Cerebellar cortex (tissue), 1 donor: ENCODE results near the gene BCAS1.

ENCODE experiments used
- DNase-seq: peaks from one replicate; pipeline ENCODE4 v3.0.0-alpha.2; 2015; ENCODE audit warnings: low spot score

The BCAS1 gene

GRCh38 chr20:54070187-54070987, at the start of gene BCAS1:
Gene BCAS1, minus strand, starts transcription at chr20:54070594. Its CDS starts 11,876 bp downstream, at chr20:54058718.
- no peak for DNase-seq

GRCh38 chr20:54119744-54120143, 49.4 kb upstream of the BCAS1 start:
- DNase-seq = no peak

GRCh38 chr20:54118220-54119001, 48.0 kb upstream of the BCAS1 start:
- no peak for DNase-seq

- no peak for DNase-seq
Measured at GRCh38 chr20:54116550-54117235, 46.3 kb upstream of the BCAS1 start.

- no peak for DNase-seq
Measured at GRCh38 chr20:54115172-54115854, 44.9 kb upstream of the BCAS1 start.

- DNase-seq = no peak
Measured at GRCh38 chr20:54114109-54114508, 43.7 kb upstream of the BCAS1 start.

- DNase-seq = no peak
Measured at GRCh38 chr20:54113566-54113965, 43.2 kb upstream of the BCAS1 start.

- no peak for DNase-seq
Measured at GRCh38 chr20:54112221-54112884, 42.0 kb upstream of the BCAS1 start.

- DNase-seq = no peak
Measured at GRCh38 chr20:54111460-54111859, 41.1 kb upstream of the BCAS1 start.

GRCh38 chr20:54110457-54110856, 40.1 kb upstream of the BCAS1 start:
- no peak for DNase-seq

- DNase-seq = no peak
Measured at GRCh38 chr20:54110041-54110440, 39.6 kb upstream of the BCAS1 start.

- no peak for DNase-seq
Measured at GRCh38 chr20:54108817-54109216, 38.4 kb upstream of the BCAS1 start.

GRCh38 chr20:54108326-54108642, 37.9 kb upstream of the BCAS1 start:
- DNase-seq = no peak

GRCh38 chr20:54107600-54108325, 37.4 kb upstream of the BCAS1 start:
- DNase-seq = no peak

- no peak for DNase-seq
Measured at GRCh38 chr20:54107181-54107580, 36.8 kb upstream of the BCAS1 start.

GRCh38 chr20:54106162-54106561, 35.8 kb upstream of the BCAS1 start:
- DNase-seq = no peak

GRCh38 chr20:54105653-54106052, 35.3 kb upstream of the BCAS1 start:
- no peak for DNase-seq

- DNase-seq = no peak
Measured at GRCh38 chr20:54104781-54105180, 34.4 kb upstream of the BCAS1 start.

GRCh38 chr20:54103762-54104600, 33.6 kb upstream of the BCAS1 start:
- no peak for DNase-seq
